Ishikawa (cell line): ENCODE data around the gene TKTL1.
"Not testable (repeated sequence)": the region's sequence is repeated elsewhere in the genome, so short reads cannot be mapped to it uniquely, and the experiment has no call there.

ENCODE experiments used
- CEBPB ChIP-seq: IDR thresholded peaks from 2 replicates; pipeline ENCODE4 v1.6.1; 2012
- CREB1 ChIP-seq: IDR thresholded peaks from 2 replicates; pipeline ENCODE4 v1.6.1; 2012; ENCODE audit warnings: low read depth
- EGR1 ChIP-seq: IDR thresholded peaks from 2 replicates; pipeline ENCODE4 v1.6.1; 2012
- EP300 ChIP-seq: IDR thresholded peaks from 2 replicates; pipeline ENCODE4 v1.6.1; 2012; ENCODE audit warnings: borderline replicate concordance
- FOXM1 ChIP-seq: IDR thresholded peaks from 2 replicates; pipeline ENCODE4 v1.6.1; 2012; ENCODE audit warnings: low read depth, borderline replicate concordance
- NFIC ChIP-seq: IDR thresholded peaks from 2 replicates; pipeline ENCODE4 v1.6.1; 2012
- RAD21 ChIP-seq: IDR thresholded peaks from 2 replicates; pipeline ENCODE4 v1.6.1; 2012; ENCODE audit warnings: low read depth
- TAF1 ChIP-seq: IDR thresholded peaks from 2 replicates; pipeline ENCODE4 v1.6.1; 2012; ENCODE audit warnings: low read depth, mild to moderate bottlenecking
- TCF12 ChIP-seq: IDR thresholded peaks from 2 replicates; pipeline ENCODE4 v1.6.1; 2012; ENCODE audit warnings: low read depth
- TEAD4 ChIP-seq: IDR thresholded peaks from 2 replicates; pipeline ENCODE4 v1.6.1; 2012
- YY1 ChIP-seq: IDR thresholded peaks from 2 replicates; pipeline ENCODE4 v1.6.1; 2012; ENCODE audit warnings: low read depth
- ZBTB7A ChIP-seq: IDR thresholded peaks from 2 replicates; pipeline ENCODE4 v1.6.1; 2012; ENCODE audit warnings: low read depth
- TF ChIP-seq, protein P1 (sequence below): IDR thresholded peaks from 2 replicates; pipeline ENCODE4 v1.6.1; 2012; ENCODE audit warnings: low read depth, mild to moderate bottlenecking
- TF ChIP-seq, protein P2 (sequence below): IDR thresholded peaks from 2 replicates; pipeline ENCODE4 v1.6.1; 2012
- TF ChIP-seq, protein P3 (sequence below): IDR thresholded peaks from 2 replicates; pipeline ENCODE4 v1.6.1; 2012

Gene TKTL1, protein sequence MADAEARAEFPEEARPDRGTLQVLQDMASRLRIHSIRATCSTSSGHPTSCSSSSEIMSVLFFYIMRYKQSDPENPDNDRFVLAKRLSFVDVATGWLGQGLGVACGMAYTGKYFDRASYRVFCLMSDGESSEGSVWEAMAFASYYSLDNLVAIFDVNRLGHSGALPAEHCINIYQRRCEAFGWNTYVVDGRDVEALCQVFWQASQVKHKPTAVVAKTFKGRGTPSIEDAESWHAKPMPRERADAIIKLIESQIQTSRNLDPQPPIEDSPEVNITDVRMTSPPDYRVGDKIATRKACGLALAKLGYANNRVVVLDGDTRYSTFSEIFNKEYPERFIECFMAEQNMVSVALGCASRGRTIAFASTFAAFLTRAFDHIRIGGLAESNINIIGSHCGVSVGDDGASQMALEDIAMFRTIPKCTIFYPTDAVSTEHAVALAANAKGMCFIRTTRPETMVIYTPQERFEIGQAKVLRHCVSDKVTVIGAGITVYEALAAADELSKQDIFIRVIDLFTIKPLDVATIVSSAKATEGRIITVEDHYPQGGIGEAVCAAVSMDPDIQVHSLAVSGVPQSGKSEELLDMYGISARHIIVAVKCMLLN

DNA sequence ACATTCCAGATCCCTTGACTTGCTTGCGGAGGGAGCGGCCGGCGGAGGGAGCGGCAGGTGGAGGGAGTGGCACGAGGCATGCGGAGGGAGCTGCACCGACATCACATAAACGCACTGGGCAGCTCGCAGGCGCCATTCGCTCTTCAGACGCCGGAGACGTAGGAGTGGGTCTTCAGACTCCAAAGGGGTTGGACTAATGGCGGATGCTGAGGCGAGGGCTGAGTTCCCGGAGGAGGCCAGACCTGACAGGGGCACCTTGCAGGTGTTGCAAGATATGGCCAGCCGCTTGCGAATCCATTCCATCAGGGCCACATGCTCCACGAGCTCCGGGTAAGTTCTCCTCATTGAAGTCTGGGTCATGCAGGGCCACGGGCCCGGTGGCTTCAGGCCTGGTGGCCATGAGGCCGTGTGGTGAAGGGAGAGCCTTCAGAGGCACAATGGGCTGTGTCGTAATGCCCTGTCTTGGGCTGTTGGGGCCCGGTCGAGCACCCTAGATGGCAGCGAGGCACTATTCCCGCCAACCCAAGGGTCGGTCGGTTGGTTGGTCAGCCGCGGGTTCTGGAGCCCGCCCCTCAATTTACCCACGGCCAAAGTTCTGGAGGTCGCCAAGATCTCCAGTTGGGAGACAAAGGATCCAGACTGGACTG is at the start of gene TKTL1:
Gene TKTL1 (plus strand): TSS at position 132 of the 647 bp plus-strand sequence. CDS start 65 bp downstream, at position 197.
- TF ChIP-seq EP300 (no peak), CEBPB (no peak), TAF1 (no peak), NFIC (no peak), EGR1 (no peak), TCF12 (no peak), FOXM1 (no peak), CREB1 (no peak), YY1 (no peak), ZBTB7A (no peak)
- TF ChIP-seq, protein P1, sequence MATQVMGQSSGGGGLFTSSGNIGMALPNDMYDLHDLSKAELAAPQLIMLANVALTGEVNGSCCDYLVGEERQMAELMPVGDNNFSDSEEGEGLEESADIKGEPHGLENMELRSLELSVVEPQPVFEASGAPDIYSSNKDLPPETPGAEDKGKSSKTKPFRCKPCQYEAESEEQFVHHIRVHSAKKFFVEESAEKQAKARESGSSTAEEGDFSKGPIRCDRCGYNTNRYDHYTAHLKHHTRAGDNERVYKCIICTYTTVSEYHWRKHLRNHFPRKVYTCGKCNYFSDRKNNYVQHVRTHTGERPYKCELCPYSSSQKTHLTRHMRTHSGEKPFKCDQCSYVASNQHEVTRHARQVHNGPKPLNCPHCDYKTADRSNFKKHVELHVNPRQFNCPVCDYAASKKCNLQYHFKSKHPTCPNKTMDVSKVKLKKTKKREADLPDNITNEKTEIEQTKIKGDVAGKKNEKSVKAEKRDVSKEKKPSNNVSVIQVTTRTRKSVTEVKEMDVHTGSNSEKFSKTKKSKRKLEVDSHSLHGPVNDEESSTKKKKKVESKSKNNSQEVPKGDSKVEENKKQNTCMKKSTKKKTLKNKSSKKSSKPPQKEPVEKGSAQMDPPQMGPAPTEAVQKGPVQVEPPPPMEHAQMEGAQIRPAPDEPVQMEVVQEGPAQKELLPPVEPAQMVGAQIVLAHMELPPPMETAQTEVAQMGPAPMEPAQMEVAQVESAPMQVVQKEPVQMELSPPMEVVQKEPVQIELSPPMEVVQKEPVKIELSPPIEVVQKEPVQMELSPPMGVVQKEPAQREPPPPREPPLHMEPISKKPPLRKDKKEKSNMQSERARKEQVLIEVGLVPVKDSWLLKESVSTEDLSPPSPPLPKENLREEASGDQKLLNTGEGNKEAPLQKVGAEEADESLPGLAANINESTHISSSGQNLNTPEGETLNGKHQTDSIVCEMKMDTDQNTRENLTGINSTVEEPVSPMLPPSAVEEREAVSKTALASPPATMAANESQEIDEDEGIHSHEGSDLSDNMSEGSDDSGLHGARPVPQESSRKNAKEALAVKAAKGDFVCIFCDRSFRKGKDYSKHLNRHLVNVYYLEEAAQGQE: no peak
- TF ChIP-seq, protein P2, sequence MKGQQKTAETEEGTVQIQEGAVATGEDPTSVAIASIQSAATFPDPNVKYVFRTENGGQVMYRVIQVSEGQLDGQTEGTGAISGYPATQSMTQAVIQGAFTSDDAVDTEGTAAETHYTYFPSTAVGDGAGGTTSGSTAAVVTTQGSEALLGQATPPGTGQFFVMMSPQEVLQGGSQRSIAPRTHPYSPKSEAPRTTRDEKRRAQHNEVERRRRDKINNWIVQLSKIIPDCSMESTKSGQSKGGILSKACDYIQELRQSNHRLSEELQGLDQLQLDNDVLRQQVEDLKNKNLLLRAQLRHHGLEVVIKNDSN: no peak
- TF ChIP-seq, protein P3, sequence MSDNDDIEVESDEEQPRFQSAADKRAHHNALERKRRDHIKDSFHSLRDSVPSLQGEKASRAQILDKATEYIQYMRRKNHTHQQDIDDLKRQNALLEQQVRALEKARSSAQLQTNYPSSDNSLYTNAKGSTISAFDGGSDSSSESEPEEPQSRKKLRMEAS: no peak

DNA sequence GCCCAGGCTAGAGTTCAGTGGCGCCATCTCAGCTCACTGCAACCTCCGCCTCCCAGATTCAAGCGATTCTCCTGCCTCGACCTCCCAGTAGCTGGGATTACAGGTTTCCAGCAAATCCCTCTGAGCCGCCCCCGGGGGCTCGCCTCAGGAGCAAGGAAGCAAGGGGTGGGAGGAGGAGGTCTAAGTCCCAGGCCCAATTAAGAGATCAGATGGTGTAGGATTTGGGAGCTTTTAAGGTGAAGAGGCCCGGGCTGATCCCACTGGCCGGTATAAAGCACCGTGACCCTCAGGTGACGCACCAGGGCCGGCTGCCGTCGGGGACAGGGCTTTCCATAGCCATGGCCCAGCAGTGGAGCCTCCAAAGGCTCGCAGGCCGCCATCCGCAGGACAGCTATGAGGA is 38.3 kb upstream of the TKTL1 start, which contains the start of gene OPN1MW3:
Gene OPN1MW3 (plus strand): TSS at position 301 of the 400 bp plus-strand sequence. CDS start 38 bp downstream, at position 339.
- not testable (repeated sequence) for TF ChIP-seq CREB1, EGR1, FOXM1

DNA sequence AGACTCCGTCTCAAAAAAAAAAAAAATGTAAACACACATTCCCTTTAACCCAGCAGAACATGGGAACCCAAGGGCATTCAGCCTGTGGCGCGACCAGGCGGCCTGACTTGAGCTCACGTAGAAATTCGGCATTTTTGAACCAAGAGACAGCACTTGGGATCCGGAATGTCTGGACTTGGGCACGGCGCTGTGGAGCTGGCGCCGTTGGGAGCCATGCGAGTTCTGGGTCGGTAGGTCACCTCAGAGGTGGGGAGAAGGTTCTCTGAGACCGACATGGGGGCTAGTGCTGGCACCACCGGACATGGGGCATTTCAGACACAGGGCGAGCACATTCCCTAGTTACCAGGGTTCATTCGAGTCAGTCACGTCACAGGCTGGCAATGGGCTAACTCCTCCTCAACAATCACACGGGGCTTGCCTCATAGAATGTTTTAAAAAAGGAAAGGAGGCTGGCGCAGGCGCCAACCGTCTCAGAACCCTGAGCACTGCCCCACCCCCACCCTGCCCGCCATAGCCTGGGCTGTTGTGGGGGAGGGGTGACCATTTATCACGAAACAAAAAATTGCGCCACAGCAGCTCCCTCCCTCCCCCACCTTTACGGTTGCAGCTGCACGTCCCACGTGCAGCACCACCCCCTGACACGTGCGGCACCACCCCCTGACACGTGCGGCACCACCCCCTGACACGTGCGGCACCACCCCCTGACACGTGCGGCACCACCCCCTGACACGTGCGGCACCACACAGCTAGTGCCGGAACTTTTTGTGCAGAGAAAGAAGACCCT is 612 bp upstream of the TKTL1 start, which contains the start of gene TEX28:
Gene TEX28 (minus strand): TSS at position 334 of the 784 bp plus-strand sequence. CDS start 3,007 bp downstream, outside the sequence.
- TF ChIP-seq, protein P3: peak; percentile 32; the same call in 1 of the 2 replicates
- no peak for TF ChIP-seq FOXM1

DNA sequence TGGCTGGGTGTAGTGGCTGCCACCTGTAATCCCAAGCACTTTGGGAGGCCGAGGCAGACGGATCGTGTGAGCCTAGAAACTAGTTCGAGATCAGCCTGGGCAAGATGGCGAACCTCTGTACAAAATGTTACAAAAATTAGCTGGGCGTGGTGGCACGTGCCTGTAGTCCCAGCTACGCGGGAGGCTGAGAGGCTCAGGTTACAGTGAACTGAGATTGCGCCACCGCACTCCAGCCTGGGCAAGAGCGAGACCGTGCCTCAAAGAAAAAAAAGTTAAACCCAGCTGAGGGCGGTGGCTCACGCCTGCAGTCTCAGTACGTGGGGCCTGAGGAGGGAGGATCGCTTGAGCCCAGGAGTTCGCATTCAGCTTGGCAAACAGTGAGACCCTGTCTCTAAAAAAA is 1.1 kb downstream of the TKTL1 start:
- TF ChIP-seq TAF1 (no peak), TCF12 (no peak), CREB1 (no peak), TEAD4 (no peak), NFIC (no peak), ZBTB7A (no peak), CEBPB (peak; percentile 45)
- TF ChIP-seq, protein P3: no peak

DNA sequence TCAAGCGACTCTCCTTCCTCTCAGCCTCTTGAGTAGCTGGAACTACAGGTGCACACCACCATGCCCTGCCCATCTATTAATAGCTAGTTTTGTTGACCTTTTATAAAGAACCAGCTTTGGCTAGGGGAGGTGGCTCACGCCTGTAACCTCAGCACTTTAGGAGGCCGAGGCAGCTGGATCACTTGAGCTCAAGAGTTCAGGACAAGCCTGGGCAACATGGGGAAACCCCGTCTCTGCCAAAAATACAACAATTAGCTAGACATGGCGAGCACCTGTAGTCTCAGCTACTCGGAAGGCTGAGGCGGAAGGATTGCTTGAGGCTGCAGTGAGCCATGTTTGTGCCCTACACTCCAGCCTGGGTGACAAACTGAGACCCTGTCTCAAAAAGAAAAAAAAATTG is 2.7 kb downstream of the TKTL1 start:
- TF ChIP-seq, protein P2: no peak
- no peak for TF ChIP-seq RAD21
- TF ChIP-seq TAF1: no peak
- TF ChIP-seq CREB1: no peak
- no peak for TF ChIP-seq CEBPB
- TF ChIP-seq, protein P1: no peak
- TF ChIP-seq FOXM1: no peak
- no peak for TF ChIP-seq TCF12
- no peak for TF ChIP-seq TEAD4
- TF ChIP-seq ZBTB7A: no peak
- TF ChIP-seq YY1: no peak
